Measurements from ENCODE around the gene NHLRC4.

NHLRC4 gene

DNA sequence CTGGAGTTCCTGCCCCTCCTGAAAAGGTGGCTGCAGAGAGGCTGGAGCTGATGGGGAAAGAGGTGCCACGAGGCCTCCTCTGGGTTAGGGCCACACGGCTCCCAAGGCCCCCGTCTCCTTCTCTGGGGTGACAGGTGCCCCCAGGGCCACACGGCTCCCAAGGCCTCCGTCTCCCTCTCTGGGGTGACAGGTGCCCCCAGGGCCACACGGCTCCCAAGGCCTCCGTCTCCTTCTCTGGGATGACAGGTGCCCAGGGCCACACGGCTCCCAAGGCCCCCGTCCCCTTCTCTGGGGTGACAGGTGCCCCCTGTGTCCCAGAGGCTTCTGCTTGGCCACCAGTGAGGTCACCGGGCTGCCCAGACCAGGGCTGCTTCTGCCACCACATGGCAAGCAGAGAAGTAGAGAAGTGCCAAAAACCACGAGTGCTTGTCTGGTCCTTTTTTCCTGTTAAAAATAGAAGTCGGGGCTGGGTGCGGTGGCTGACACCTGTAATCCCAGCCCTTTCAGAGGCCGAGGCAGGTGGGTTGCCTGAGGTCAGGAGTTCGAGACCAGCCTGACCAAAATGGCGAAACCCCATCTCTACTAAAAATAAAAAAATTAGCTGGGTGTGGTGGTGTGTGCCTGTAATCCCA lies 35.2 kb upstream of the NHLRC4 start:
- ChIA-PET CTCF (no interaction called here), POLR2A (no interaction called here)
- TF ChIP-seq LEF1 (IDR thresholded peaks at IDR 0.05; ENCODE audit: borderline replicate concordance) (no peak), NFRKB (IDR thresholded peaks at IDR 0.05) (no peak), FOXA1 (IDR thresholded peaks at IDR 0.05) (no peak), FOXM1 (IDR thresholded peaks at IDR 0.05; ENCODE audit: borderline replicate concordance) (no peak), TARDBP (IDR thresholded peaks at IDR 0.05) (no peak), ARNT (IDR thresholded peaks at IDR 0.05) (no peak), CTBP1 (IDR thresholded peaks at IDR 0.05; ENCODE audit: borderline replicate concordance) (no peak), ZNF384 (IDR thresholded peaks at IDR 0.05) (no peak), SP1 (IDR thresholded peaks at IDR 0.05) (no peak), L3MBTL2 (conservative IDR thresholded peaks at IDR 0.05) (no peak)
- TF ChIP-seq, protein P1, sequence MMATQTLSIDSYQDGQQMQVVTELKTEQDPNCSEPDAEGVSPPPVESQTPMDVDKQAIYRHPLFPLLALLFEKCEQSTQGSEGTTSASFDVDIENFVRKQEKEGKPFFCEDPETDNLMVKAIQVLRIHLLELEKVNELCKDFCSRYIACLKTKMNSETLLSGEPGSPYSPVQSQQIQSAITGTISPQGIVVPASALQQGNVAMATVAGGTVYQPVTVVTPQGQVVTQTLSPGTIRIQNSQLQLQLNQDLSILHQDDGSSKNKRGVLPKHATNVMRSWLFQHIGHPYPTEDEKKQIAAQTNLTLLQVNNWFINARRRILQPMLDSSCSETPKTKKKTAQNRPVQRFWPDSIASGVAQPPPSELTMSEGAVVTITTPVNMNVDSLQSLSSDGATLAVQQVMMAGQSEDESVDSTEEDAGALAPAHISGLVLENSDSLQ (IDR thresholded peaks at IDR 0.05): no peak
- DNase-seq (ENCODE audit: extremely low spot score): no peak

DNA sequence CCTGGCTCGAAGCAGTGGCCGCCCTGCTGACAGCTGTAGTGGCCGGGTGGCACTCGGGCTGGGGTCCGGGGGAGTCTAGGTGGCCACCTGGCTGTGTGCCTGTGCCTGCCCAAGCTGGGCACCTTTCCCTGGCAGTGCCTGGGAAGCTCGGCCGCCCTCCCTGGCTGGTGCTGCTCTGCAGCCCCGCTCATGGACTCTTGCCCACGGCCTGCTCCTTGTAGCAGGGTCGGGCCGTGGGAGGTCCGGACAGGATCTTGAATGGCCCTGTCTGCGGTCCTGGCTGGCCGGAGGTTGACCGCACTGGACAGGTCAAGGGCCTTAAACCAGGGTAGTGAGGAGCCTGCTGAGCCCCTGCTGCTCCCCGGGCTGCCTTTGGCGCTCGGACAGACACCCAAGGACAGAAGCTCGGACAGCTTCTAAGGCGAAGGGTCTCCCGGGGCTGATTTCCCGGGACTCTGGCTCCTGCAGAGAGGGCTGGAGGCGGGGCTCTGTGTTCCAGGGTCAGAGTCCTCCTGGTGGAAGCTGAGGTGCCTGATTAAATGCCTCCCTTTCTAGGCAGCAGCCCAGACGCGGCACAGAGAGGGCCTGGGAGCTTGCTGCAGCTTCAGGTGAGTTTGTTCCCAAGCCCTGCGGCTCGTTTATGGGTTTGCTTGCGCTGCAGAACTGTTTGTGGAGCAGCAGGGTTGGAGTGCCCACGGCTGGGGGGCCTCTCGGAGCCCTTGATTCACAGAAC lies 33.2 kb upstream of the NHLRC4 start:
- no peak for TF ChIP-seq LEF1 (IDR thresholded peaks at IDR 0.05; ENCODE audit: borderline replicate concordance)
- no peak for TF ChIP-seq TARDBP (IDR thresholded peaks at IDR 0.05)
- TF ChIP-seq HDGF (IDR thresholded peaks at IDR 0.05; ENCODE audit: borderline replicate concordance): no peak
- no peak for TF ChIP-seq ZNF384 (IDR thresholded peaks at IDR 0.05)
- TF ChIP-seq, protein P1 (IDR thresholded peaks at IDR 0.05): no peak
- TF ChIP-seq ELF4 (IDR thresholded peaks at IDR 0.05): no peak
- no peak for TF ChIP-seq FOXK2 (IDR thresholded peaks at IDR 0.05)
- TF ChIP-seq FOXM1 (IDR thresholded peaks at IDR 0.05; ENCODE audit: borderline replicate concordance): no peak
- no peak for TF ChIP-seq L3MBTL2 (conservative IDR thresholded peaks at IDR 0.05)
- no peak for TF ChIP-seq SUZ12 (IDR thresholded peaks at IDR 0.05)
- TF ChIP-seq ARNT (IDR thresholded peaks at IDR 0.05): no peak
- CTCF ChIA-PET: no interaction called here
- DNase-seq (ENCODE audit: extremely low spot score): no peak
- POLR2A ChIA-PET: interaction anchor here (0.8 kb wide), 1 partner anchor 36 kb away, joined by 3 read pairs; no protein-coding TSS in a partner anchor

DNA sequence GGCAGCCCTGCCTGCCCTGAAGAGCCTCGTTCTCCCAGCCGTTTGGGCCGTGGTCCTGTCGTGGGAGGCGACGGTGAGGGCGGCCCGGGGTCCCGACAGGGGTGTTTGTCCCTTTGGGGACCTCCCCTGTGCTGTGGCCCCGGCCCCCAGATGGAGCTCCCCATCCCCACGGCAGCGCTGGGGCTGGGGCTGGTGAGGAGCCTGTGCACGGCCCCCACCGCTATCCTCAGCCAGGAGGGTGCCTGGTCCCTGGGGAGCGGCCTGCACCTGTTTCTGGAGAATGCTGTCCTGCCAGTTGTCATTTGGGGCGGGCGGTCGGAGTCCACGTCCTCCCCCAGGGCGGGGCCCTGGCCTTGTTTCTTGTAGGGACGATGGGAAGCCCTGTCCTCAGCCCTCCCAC lies 32.7 kb upstream of the NHLRC4 start:
- TF ChIP-seq HDGF (IDR thresholded peaks at IDR 0.05; ENCODE audit: borderline replicate concordance): no peak
- TF ChIP-seq BHLHE40 (IDR thresholded peaks at IDR 0.05; ENCODE audit: borderline replicate concordance): no peak
- TF ChIP-seq TARDBP (IDR thresholded peaks at IDR 0.05): no peak
- no peak for TF ChIP-seq NFRKB (IDR thresholded peaks at IDR 0.05)
- no peak for TF ChIP-seq CTBP1 (IDR thresholded peaks at IDR 0.05; ENCODE audit: borderline replicate concordance)
- no peak for TF ChIP-seq ZNF384 (IDR thresholded peaks at IDR 0.05)
- TF ChIP-seq FOXM1 (IDR thresholded peaks at IDR 0.05; ENCODE audit: borderline replicate concordance): no peak
- TF ChIP-seq, protein P1 (IDR thresholded peaks at IDR 0.05): no peak
- TF ChIP-seq ARNT (IDR thresholded peaks at IDR 0.05): no peak
- no peak for TF ChIP-seq SUZ12 (IDR thresholded peaks at IDR 0.05)
- no peak for TF ChIP-seq SP1 (IDR thresholded peaks at IDR 0.05)
- no peak for TF ChIP-seq ELF4 (IDR thresholded peaks at IDR 0.05)
- TF ChIP-seq L3MBTL2 (conservative IDR thresholded peaks at IDR 0.05): no peak
- no peak for TF ChIP-seq FOXA1 (IDR thresholded peaks at IDR 0.05)
- CTCF ChIA-PET: no interaction called here
- DNase-seq (ENCODE audit: extremely low spot score): no peak
- POLR2A ChIA-PET: interaction anchor here (0.8 kb wide), 1 partner anchor 35 kb away, joined by 3 read pairs; no protein-coding TSS in a partner anchor

DNA sequence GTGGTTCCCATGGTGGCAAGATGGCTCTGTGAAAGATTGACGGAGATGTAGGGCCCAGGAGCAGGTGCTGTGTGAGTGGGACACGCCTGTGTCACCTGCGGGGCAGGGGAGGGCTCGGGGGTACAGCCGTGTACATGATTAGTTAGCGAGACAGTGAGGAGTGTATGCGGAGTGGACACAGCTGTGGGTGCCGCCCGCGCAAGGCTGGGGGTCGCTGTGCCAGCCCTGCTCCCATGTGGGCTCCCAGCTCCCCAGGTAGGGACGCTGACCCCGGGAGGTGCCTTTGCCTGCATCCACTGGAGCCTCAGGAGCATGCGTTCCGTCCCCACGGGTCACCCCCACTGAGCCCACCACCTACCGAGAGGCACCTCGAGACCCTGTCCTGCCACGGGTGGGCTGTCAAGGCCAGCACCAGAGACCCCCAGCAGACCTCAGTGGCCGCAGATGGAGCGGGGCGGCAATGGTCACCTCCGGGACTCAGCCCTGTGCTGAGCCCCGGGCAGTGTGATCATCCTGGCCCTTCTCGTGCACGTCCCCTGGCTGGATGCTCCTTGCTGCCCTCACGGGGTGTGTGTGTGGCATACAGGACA lies 31.9 kb upstream of the NHLRC4 start:
- ChIA-PET POLR2A (no interaction called here), CTCF (no interaction called here)
- TF ChIP-seq SUZ12 (IDR thresholded peaks at IDR 0.05): no peak
- TF ChIP-seq, protein P1 (IDR thresholded peaks at IDR 0.05): no peak
- TF ChIP-seq ELF4 (IDR thresholded peaks at IDR 0.05): no peak
- no peak for TF ChIP-seq BHLHE40 (IDR thresholded peaks at IDR 0.05; ENCODE audit: borderline replicate concordance)
- no peak for TF ChIP-seq FOXK2 (IDR thresholded peaks at IDR 0.05)
- TF ChIP-seq ZNF384 (IDR thresholded peaks at IDR 0.05): no peak
- no peak for TF ChIP-seq NFRKB (IDR thresholded peaks at IDR 0.05)
- TF ChIP-seq L3MBTL2 (conservative IDR thresholded peaks at IDR 0.05): no peak
- TF ChIP-seq TARDBP (IDR thresholded peaks at IDR 0.05): no peak
- TF ChIP-seq LEF1 (IDR thresholded peaks at IDR 0.05; ENCODE audit: borderline replicate concordance): no peak
- no peak for TF ChIP-seq FOXA1 (IDR thresholded peaks at IDR 0.05)
- TF ChIP-seq HDGF (IDR thresholded peaks at IDR 0.05; ENCODE audit: borderline replicate concordance): no peak
- no peak for TF ChIP-seq SP1 (IDR thresholded peaks at IDR 0.05)
- no peak for TF ChIP-seq ARNT (IDR thresholded peaks at IDR 0.05)
- no peak for TF ChIP-seq CTBP1 (IDR thresholded peaks at IDR 0.05; ENCODE audit: borderline replicate concordance)
- no peak for TF ChIP-seq FOXM1 (IDR thresholded peaks at IDR 0.05; ENCODE audit: borderline replicate concordance)
- DNase-seq (ENCODE audit: extremely low spot score): no peak

All from HEK293T (cell line).